ENCODE measurements around the gene RPS6KC1.
"Not testable (repeated sequence)": the region's sequence is repeated elsewhere in the genome, so short reads cannot be mapped to it uniquely, and the experiment has no call there.

RPS6KC1 gene

GRCh38 chr1:213106298-213106697 is 55.3 kb downstream of the RPS6KC1 start:
- DNase-seq (ENCODE audit: low read depth in 3 of 3, low spot score in 1 of 3): no peak

- DNase-seq (ENCODE audit: low read depth in 3 of 3, low spot score in 1 of 3): no peak
Measured at GRCh38 chr1:213107613-213108012, 56.6 kb downstream of the RPS6KC1 start.

- DNase-seq (ENCODE audit: low read depth in 3 of 3, low spot score in 1 of 3): no peak
Measured at GRCh38 chr1:213110349-213111300, 59.6 kb downstream of the RPS6KC1 start.

- DNase-seq (ENCODE audit: low read depth in 3 of 3, low spot score in 1 of 3): no peak
Measured at GRCh38 chr1:213111502-213111901, 60.5 kb downstream of the RPS6KC1 start.

GRCh38 chr1:213112723-213113122 is 61.7 kb downstream of the RPS6KC1 start:
- DNase-seq (ENCODE audit: low read depth in 3 of 3, low spot score in 1 of 3): not testable (repeated sequence)

- DNase-seq (ENCODE audit: low read depth in 3 of 3, low spot score in 1 of 3): not testable (repeated sequence)
Measured at GRCh38 chr1:213117699-213118180, 66.7 kb downstream of the RPS6KC1 start.

GRCh38 chr1:213119794-213120193 is 68.8 kb downstream of the RPS6KC1 start:
- DNase-seq (ENCODE audit: low read depth in 3 of 3, low spot score in 1 of 3): no peak

GRCh38 chr1:213120386-213120785 is 69.3 kb downstream of the RPS6KC1 start:
- DNase-seq (ENCODE audit: low read depth in 3 of 3, low spot score in 1 of 3): no peak

GRCh38 chr1:213120961-213121360 is 69.9 kb downstream of the RPS6KC1 start:
- DNase-seq (ENCODE audit: low read depth in 3 of 3, low spot score in 1 of 3): no peak

GRCh38 chr1:213122514-213122929 is 71.5 kb downstream of the RPS6KC1 start:
- no peak for DNase-seq (ENCODE audit: low read depth in 3 of 3, low spot score in 1 of 3)

GRCh38 chr1:213123087-213123486 is 72.0 kb downstream of the RPS6KC1 start:
- DNase-seq (ENCODE audit: low read depth in 3 of 3, low spot score in 1 of 3): no peak

GRCh38 chr1:213123536-213123935 is 72.5 kb downstream of the RPS6KC1 start:
- DNase-seq (ENCODE audit: low read depth in 3 of 3, low spot score in 1 of 3): no peak

GRCh38 chr1:213124590-213124989 is 73.5 kb downstream of the RPS6KC1 start:
- no peak for DNase-seq (ENCODE audit: low read depth in 3 of 3, low spot score in 1 of 3)

- no peak for DNase-seq (ENCODE audit: low read depth in 3 of 3, low spot score in 1 of 3)
Measured at GRCh38 chr1:213125643-213126042, 74.6 kb downstream of the RPS6KC1 start.

GRCh38 chr1:213127074-213127473 is 76.0 kb downstream of the RPS6KC1 start:
- DNase-seq (ENCODE audit: low read depth in 3 of 3, low spot score in 1 of 3): no peak

- no peak for DNase-seq (ENCODE audit: low read depth in 3 of 3, low spot score in 1 of 3)
Measured at GRCh38 chr1:213131851-213132655, 81.0 kb downstream of the RPS6KC1 start.

GRCh38 chr1:213135572-213135971 is 84.5 kb downstream of the RPS6KC1 start:
- DNase-seq (ENCODE audit: low read depth in 3 of 3, low spot score in 1 of 3): no peak

- no peak for DNase-seq (ENCODE audit: low read depth in 3 of 3, low spot score in 1 of 3)
Measured at GRCh38 chr1:213136190-213136917, 85.3 kb downstream of the RPS6KC1 start.

GRCh38 chr1:213138391-213138790 is 87.3 kb downstream of the RPS6KC1 start:
- DNase-seq (ENCODE audit: low read depth in 3 of 3, low spot score in 1 of 3): no peak

GRCh38 chr1:213138892-213139291 is 87.9 kb downstream of the RPS6KC1 start:
- DNase-seq (ENCODE audit: low read depth in 3 of 3, low spot score in 1 of 3): no peak

- no peak for DNase-seq (ENCODE audit: low read depth in 3 of 3, low spot score in 1 of 3)
Measured at GRCh38 chr1:213148905-213149304, 97.9 kb downstream of the RPS6KC1 start.
